Astrocyte (in vitro differentiated cells and primary cell): ENCODE results near the gene VOPP1.
"Not testable (repeated sequence)": the region's sequence is repeated elsewhere in the genome, so short reads cannot be mapped to it uniquely, and the experiment has no call there.

ENCODE experiments used
- CTCF ChIP-seq: IDR thresholded peaks from 2 replicates; pipeline ENCODE4 v1.5.1; 2011; ENCODE audit warnings: low read depth, mild to moderate bottlenecking, inconsistent platforms, low read length, moderate library complexity; ENCODE audit not compliant: insufficient read depth
- EZH2 ChIP-seq: IDR thresholded peaks from 2 replicates; pipeline ENCODE4 v1.6.1; 2012; ENCODE audit warnings: mild to moderate bottlenecking, low read length, inconsistent platforms; ENCODE audit not compliant: insufficient read depth

GRCh38 chr7:55605661-55606060 is 33.4 kb upstream of the VOPP1 start:
- not testable (repeated sequence) for TF ChIP-seq EZH2, CTCF
